BJ (cell line): Measurements from ENCODE around the gene DPH5. TPM values are rescaled to one million over a fixed set of nuclear protein-coding genes. Genes with fewer than 3 reads are reported as not detected.

Experiments used
- CTCF ChIA-PET: fragments of 350-600 bp; formaldehyde crosslinking; extraction: SDS; loops from one replicate; lab custom pipeline; 2021; ENCODE audit warnings: antibody characterized with exemption, inconsistent platforms; lab: Yijun Ruan, JAX
- POLR2A ChIA-PET: fragments of 300-600 bp; sonication (Branson Sonifier 250); formaldehyde crosslinking; extraction: SDS; loops from one replicate; lab custom pipeline; 2021; ENCODE audit warnings: antibody characterized with exemption; lab: Charles Lee
- DNase-seq: peaks from one replicate; pipeline ENCODE4 v3.0.0-alpha.2; 2011; ENCODE audit warnings: low read depth
- H3K27me3 ChIP-seq: 2 replicates; pipeline ENCODE4 v1.6.0; 2011; ENCODE audit warnings: low read length; ENCODE audit not compliant: control insufficient read depth, insufficient read depth
- H3K36me3 ChIP-seq: 2 replicates; pipeline ENCODE4 v1.5.1; 2011; ENCODE audit warnings: low read length; ENCODE audit not compliant: control insufficient read depth, insufficient read depth
- H3K4me3 ChIP-seq: 2 replicates; pipeline ENCODE4 v1.5.1; 2011; ENCODE audit warnings: low read depth, mild to moderate bottlenecking, control low read depth, low read length
- polyA plus RNA-seq: library from polyadenylated mRNA; depleted of rRNA; stranded (reverse); fragments of >200 nt; gene quantifications from 2 replicates; pipeline ENCODE4 v1.2.3, GENCODE V29; 2011
- TF ChIP-seq, protein P1 (sequence below): IDR thresholded peaks from 2 replicates; pipeline ENCODE4 v1.5.1; 2011; ENCODE audit warnings: low read depth, mild to moderate bottlenecking, control low read depth, inconsistent platforms, low read length, moderate library complexity; ENCODE audit not compliant: insufficient read depth

The DPH5 gene
- polyA plus RNA-seq, 1 experiment: 31.8 TPM

DNA sequence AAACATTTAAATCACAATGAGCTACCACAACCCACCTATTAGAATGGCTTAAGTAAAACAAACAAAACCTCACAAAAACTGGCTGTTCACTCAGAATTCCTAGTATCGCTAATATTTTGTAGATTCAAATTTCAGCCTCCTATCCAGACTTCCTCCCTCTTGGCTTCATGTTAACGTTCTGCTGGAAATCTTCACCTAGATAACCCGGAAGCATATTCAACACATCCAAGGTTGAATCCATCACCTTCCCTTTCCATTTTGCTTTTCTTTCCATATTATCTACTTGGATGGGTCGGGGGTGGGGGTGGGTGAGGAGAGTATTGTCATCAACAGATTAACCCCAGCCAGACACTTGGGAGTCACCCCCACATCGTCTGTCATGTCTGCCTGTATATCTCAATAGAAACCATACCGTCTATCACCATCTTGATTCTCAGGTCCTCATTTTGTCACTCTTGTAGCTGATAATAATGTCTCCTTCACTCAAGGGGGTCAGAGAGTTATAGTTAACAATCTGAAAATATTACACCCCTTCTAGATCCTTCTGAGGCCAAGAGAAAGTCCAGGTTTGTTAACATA is 1.7 kb upstream of the DPH5 start:
- TF ChIP-seq, protein P1, sequence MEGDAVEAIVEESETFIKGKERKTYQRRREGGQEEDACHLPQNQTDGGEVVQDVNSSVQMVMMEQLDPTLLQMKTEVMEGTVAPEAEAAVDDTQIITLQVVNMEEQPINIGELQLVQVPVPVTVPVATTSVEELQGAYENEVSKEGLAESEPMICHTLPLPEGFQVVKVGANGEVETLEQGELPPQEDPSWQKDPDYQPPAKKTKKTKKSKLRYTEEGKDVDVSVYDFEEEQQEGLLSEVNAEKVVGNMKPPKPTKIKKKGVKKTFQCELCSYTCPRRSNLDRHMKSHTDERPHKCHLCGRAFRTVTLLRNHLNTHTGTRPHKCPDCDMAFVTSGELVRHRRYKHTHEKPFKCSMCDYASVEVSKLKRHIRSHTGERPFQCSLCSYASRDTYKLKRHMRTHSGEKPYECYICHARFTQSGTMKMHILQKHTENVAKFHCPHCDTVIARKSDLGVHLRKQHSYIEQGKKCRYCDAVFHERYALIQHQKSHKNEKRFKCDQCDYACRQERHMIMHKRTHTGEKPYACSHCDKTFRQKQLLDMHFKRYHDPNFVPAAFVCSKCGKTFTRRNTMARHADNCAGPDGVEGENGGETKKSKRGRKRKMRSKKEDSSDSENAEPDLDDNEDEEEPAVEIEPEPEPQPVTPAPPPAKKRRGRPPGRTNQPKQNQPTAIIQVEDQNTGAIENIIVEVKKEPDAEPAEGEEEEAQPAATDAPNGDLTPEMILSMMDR: no peak
- ChIA-PET POLR2A (interaction anchor here (0.5 kb wide), 1 partner anchor 16 kb away, joined by 6 read pairs; no protein-coding TSS in a partner anchor), CTCF (interaction anchor here (1.2 kb wide), 1 partner anchor 211 kb away, joined by 4 read pairs; no protein-coding TSS in a partner anchor)

DNA sequence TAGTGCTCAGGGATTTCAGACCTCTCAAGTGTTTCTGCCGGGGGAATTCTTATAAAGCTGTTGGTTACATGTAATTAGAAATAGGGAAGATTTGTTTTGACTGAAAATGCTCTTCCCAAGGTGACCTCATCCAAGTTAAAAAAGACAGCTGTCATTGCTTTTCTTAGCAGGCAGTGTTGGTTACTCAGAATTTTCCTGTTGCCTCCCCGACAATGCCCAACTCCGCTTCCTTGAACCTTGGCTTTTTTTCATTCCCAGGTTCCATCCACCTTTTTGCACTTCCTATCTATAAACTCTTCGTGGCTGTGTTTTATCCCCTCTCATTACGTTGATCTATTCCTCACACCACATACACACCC is 825 bp upstream of the DPH5 start:
- H3K36me3 ChIP-seq: no peaks in the 10 kb centered on the region
- peak overlapping the region; percentile 68 for H3K4me3 ChIP-seq
- DNase-seq: no peak
- TF ChIP-seq, protein P1: no peak
- H3K27me3 ChIP-seq: no peaks in the 10 kb centered on the region; the same call in 1 of the 2 replicates
- ChIA-PET POLR2A (no interaction called here), CTCF (interaction anchor here (0.5 to 1.2 kb wide), 2 partner anchors 91 to 212 kb away, joined by 3 read pairs; no protein-coding TSS in a partner anchor)

More for the DNA sequence above, 1.7 kb upstream of the DPH5 start:
- H3K4me3 ChIP-seq: no peak overlapping the region
- no peaks in the 10 kb centered on the region; the same call in 1 of the 2 replicates for H3K27me3 ChIP-seq
- no peaks in the 10 kb centered on the region for H3K36me3 ChIP-seq
- no peak for DNase-seq

DNA sequence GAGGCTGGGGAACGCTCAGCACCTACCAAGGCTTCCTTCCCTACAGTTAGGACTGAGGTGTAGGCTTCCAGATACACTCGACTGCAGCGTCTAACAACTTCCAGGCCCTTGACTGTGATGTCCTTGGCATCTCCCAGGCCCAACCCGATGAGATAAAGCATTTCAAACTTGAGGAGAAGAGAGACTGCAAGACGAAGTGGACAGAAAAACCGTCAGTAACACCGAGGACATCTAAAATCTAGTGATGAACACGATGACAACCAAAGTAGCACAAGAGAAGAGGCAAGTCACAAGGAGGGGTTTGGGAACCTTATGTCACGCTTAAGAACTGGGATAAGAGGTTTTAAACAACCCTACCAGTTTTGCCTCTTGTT is 314 bp downstream of the DPH5 start:
- POLR2A ChIA-PET: no interaction called here
- H3K4me3 ChIP-seq: peak overlapping the region; percentile 68
- H3K36me3 ChIP-seq: no peaks in the 10 kb centered on the region
- no peak for DNase-seq
- H3K27me3 ChIP-seq: no peaks in the 10 kb centered on the region
- TF ChIP-seq, protein P1: no peak
- CTCF ChIA-PET: no interaction called here

DNA sequence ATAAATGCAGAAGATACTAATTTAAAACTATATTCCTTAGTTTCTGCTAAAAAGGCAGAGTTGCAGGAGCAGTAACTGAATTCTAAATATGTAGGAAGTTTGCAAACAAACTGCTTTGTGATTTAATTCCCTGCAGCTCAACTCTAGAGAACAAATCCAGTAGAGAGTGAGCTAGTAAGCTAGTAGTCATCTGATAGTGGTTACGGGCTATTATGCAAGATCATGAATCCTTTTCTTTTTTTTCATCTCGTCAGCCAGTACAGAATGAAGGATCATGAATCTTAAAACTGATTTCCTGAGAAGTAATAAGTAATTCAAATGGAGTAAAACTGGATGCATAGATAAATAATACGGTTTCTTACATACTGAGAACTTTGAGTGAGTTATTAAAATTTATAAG is 3.3 kb downstream of the DPH5 start:
- TF ChIP-seq, protein P1: no peak
- Histone ChIP-seq H3K4me3 (no peak overlapping the region), H3K27me3 (no peaks in the 10 kb centered on the region), H3K36me3 (no peaks in the 10 kb centered on the region)
- CTCF ChIA-PET: interaction anchor here (0.5 to 1.9 kb wide), 4 partner anchors 28 to 216 kb away, joined by 3 to 8 read pairs (median 4); no protein-coding TSS in a partner anchor
- POLR2A ChIA-PET: no interaction called here
- DNase-seq: no peak

DNA sequence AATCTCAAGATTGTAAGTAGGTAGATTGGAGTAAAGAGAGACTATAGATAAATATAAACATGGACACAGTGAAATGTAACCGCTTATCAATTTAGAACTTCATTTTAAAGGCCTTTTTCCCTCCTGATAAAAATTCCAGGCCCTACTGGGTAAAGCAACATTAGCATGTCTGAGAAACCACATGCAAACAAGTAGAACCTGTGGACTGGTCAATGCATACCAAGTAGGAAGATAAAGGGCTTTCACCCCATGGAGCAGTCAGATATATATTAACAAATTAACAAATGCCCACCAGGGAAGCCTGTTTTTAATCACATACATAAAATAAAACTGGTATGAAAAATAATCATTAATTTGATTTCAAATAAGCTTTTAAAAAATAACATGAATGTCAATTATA is 8.1 kb downstream of the DPH5 start:
- ChIA-PET CTCF (no interaction called here), POLR2A (no interaction called here)
- no peaks in the 10 kb centered on the region for H3K36me3 ChIP-seq
- H3K4me3 ChIP-seq: no peak overlapping the region
- no peak for DNase-seq
- TF ChIP-seq, protein P1: no peak
- H3K27me3 ChIP-seq: no peaks in the 10 kb centered on the region
